ENCODE data around the gene ESF1.

- TF ChIP-seq CTCF (conservative IDR thresholded peaks at IDR 0.05) (no peak), ZFX (IDR thresholded peaks at IDR 0.05) (no peak)
Observed at GRCh38 chr20:13717631-13718044, 67.1 kb downstream of the ESF1 start.
